MCF 10A (cell line): ENCODE results near the gene INSIG1. TPM values are rescaled to one million over a fixed set of nuclear protein-coding genes. Genes with fewer than 3 reads are reported as not detected.

Experiments used
- BruUV-seq: library from RNA; stranded (reverse); fragments of 400-500 nt; replicated peaks from 2 replicates; lab custom pipeline; 2021; lab: Mats Ljungman, UMichigan
- CTCF ChIA-PET: fragments of 300-600 bp; sonication (Branson Sonifier 250); formaldehyde crosslinking; extraction: SDS; loops from one replicate; lab custom pipeline; 2021; ENCODE audit warnings: antibody characterized with exemption, inconsistent platforms; lab: Yijun Ruan, JAX
- POLR2A ChIA-PET: fragments of 300-600, 350-650 bp; sonication (Branson Sonifier 250); formaldehyde crosslinking; extraction: SDS; loops from one replicate; lab custom pipeline; 2020; ENCODE audit warnings: antibody characterized with exemption, inconsistent platforms; lab: Yijun Ruan, JAX
- DNase-seq: peaks from one replicate; pipeline ENCODE4 v3.0.0-alpha.2; 2018; ENCODE audit not compliant: unreplicated experiment
- H3K27ac Mint-ChIP-seq: one replicate; pipeline ENCODE4 v1.8.0; 2022; ENCODE audit warnings: mild to moderate bottlenecking, low read depth, mixed read lengths; ENCODE audit not compliant: unreplicated experiment
- H3K27me3 Mint-ChIP-seq: one replicate; pipeline ENCODE4 v1.8.0; 2022; ENCODE audit warnings: mixed read lengths; ENCODE audit not compliant: insufficient read depth, unreplicated experiment
- H3K36me3 Mint-ChIP-seq: one replicate; pipeline ENCODE4 v1.8.0; 2022; ENCODE audit warnings: mild to moderate bottlenecking, moderate library complexity, mixed read lengths; ENCODE audit not compliant: insufficient read depth, unreplicated experiment
- H3K4me1 Mint-ChIP-seq: one replicate; pipeline ENCODE4 v1.8.0; 2022; ENCODE audit warnings: mixed read lengths; ENCODE audit not compliant: insufficient read depth, unreplicated experiment
- H3K4me3 Mint-ChIP-seq: one replicate; pipeline ENCODE4 v1.8.0; 2022; ENCODE audit warnings: mild to moderate bottlenecking, moderate library complexity, mixed read lengths; ENCODE audit not compliant: unreplicated experiment
- H3K9me3 Mint-ChIP-seq: one replicate; pipeline ENCODE4 v1.8.0; 2022; ENCODE audit warnings: mixed read lengths; ENCODE audit not compliant: unreplicated experiment
- CTCF ChIP-seq: fragments of 200-600 bp; IDR thresholded peaks from one replicate; pipeline ENCODE4 v1.8.0; 2022; ENCODE audit warnings: antibody characterized with exemption, mild to moderate bottlenecking; ENCODE audit not compliant: unreplicated experiment
- intact Hi-C: fragments of 100-400 bp; cut with micrococcal nuclease; formaldehyde crosslinking; loops from 2 replicates; pipeline ENCODE4 v1.14.1; 2022
- total RNA-seq: library from RNA; stranded (reverse); gene quantifications from 2 replicates; pipeline ENCODE4 v1.2.3, GENCODE V29; 2022

INSIG1 gene
- total RNA-seq, 1 experiment from 2014 or later, result 11.2 TPM

DNA sequence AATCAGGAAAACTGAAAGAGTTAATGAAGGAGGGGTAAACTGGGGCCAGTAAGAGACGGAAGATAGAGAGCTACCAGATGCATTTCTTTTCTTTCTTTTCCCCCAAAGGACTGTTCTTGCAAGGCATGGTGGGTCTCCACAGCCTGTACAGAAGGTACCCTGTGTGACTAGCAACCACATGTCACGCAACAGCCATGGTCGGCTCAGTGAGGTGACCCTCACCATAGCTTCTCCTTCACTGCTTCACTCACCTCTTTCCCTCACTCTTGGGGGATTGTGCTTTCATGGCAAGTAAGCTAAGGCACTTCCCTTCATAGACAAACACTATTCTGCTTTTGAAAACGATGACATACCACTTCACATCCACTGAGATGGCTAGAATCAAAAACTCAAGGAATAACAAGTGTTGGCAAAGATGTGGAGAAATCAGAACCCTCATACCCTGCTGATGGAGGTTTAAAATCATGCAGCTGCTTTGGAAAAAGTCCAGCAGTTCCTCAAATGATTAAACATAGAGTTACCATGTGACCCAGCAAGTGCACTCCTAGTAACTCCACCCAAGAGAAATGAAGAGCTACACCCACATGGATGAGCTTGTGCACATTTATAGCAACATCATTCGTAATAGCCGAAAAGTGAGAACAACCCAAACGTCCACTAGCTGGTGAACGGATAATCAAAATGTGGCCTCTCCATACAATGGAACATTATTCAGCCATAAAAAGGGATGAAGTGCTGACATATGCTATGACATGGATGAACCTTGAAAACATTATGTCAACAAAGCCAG, 3.8 kb upstream of the INSIG1 start:
- Mint-ChIP-seq H3K4me3 (no peak overlapping the region), H3K27me3 (no peaks in the 10 kb centered on the region), H3K27ac (no peak overlapping the region), H3K36me3 (peaks cover 6% of the 10 kb centered on the region), H3K9me3 (no peaks in the 10 kb centered on the region), H3K4me1 (peaks cover 19% of the 10 kb centered on the region)
- ChIA-PET POLR2A (no interaction called here), CTCF (no interaction called here)
- BruUV-seq, result no TSS peak
- no peak for TF ChIP-seq CTCF
- intact Hi-C loops, result no loop called here
- DNase-seq, result no peak

GRCh38 chr7:155294511-155294778, 3.2 kb upstream of the INSIG1 start:
- TF ChIP-seq CTCF, result no peak
- ChIA-PET CTCF (no interaction called here), POLR2A (no interaction called here)
- Mint-ChIP-seq H3K27ac (no peak overlapping the region), H3K4me3 (no peak overlapping the region), H3K4me1 (peaks cover 19% of the 10 kb centered on the region), H3K36me3 (peaks cover 7% of the 10 kb centered on the region), H3K27me3 (no peaks in the 10 kb centered on the region), H3K9me3 (no peaks in the 10 kb centered on the region)
- intact Hi-C loops, result no loop called here
- DNase-seq, result no peak
- no TSS peak for BruUV-seq

GRCh38 chr7:155295511-155295910, 2.2 kb upstream of the INSIG1 start:
- POLR2A ChIA-PET, result interaction anchor here (0.7 to 4.6 kb wide), 6 partner anchors 12 to 293 kb away, joined by 3 to 36 read pairs (median 4); partner anchors contain the start of gene PAXIP1
- CTCF ChIA-PET, result interaction anchor here (2.1 kb wide), 1 partner anchor 105 kb away, joined by 13 read pairs; no protein-coding TSS in a partner anchor
- peaks cover 15% of the 10 kb centered on the region for H3K36me3 Mint-ChIP-seq
- no peak for DNase-seq
- peaks cover 28% of the 10 kb centered on the region for H3K4me1 Mint-ChIP-seq
- no peaks in the 10 kb centered on the region for H3K9me3 Mint-ChIP-seq
- H3K27ac Mint-ChIP-seq, result no peak overlapping the region
- intact Hi-C loops, result loop anchor here (5.0 kb wide), 3 partner anchors 88 to 368 kb away; partner anchors contain the start of gene PAXIP1
- no peak for TF ChIP-seq CTCF
- BruUV-seq, result no TSS peak
- H3K4me3 Mint-ChIP-seq, result no peak overlapping the region
- H3K27me3 Mint-ChIP-seq, result no peaks in the 10 kb centered on the region

DNA sequence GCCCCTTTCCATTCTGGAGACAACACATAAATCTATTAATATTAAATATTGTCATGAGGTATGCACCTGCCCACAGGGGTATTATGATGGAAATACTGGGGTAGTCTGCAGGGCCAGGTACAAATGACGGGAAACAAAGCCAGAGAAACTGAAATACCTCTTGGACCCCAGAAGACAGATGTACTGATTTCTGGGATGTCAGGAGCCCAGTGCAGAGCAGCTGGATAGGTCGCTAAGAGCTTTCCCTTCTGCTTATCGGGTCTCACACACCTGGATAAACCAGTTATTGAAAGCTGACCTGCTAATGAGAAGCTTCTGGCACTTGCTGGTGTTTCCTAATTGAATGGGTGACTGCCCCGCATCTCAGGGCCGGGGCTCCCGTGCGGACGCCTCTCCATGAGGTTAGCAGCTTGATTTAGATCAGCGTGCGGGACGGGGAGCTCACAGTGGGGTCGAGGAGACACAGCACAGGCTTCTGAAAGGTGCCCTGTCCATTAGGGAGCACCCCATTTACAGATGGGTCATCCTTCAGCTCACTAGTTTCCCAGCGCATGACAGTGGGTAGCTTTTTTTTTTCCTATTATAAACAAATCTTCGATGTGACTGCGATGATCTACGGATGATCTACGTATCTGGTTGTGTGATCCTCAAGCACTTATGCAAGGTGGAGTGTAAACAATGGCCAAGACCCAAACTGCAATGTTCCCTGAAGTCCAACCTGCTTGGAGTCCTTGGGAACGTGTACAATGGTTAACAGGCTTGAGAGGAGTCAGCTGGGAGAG, 1.5 kb upstream of the INSIG1 start:
- TSS peak; percentile 41 for BruUV-seq
- DNase-seq, result no peak
- H3K4me3 Mint-ChIP-seq, result peak overlapping the region; percentile 82
- peaks cover 21% of the 10 kb centered on the region for H3K36me3 Mint-ChIP-seq
- peaks cover 25% of the 10 kb centered on the region for H3K4me1 Mint-ChIP-seq
- intact Hi-C loops, result loop anchor here (5.0 kb wide), 3 partner anchors 89 to 369 kb away; partner anchors contain the start of gene PAXIP1
- TF ChIP-seq CTCF, result no peak
- ChIA-PET POLR2A (interaction anchor here (0.7 to 4.6 kb wide), 14 partner anchors 11 to 369 kb away, joined by 3 to 36 read pairs (median 4); partner anchors contain the start of gene PAXIP1), CTCF (interaction anchor here (0.7 to 2.1 kb wide), 10 partner anchors 10 to 303 kb away, joined by 3 to 13 read pairs (median 4); no protein-coding TSS in a partner anchor)
- no peaks in the 10 kb centered on the region for H3K9me3 Mint-ChIP-seq
- peak overlapping the region; percentile 76 for H3K27ac Mint-ChIP-seq
- H3K27me3 Mint-ChIP-seq, result no peaks in the 10 kb centered on the region
